ENCODE measurements around the gene PTPRA. TPM values are rescaled to one million over a fixed set of nuclear protein-coding genes. Genes with fewer than 3 reads are reported as not detected.
A peak's percentile ranks its signal among the peaks of the same experiment; 100 is the strongest.
"Not testable (repeated sequence)": the region's sequence is repeated elsewhere in the genome, so short reads cannot be mapped to it uniquely, and the experiment has no call there.

The PTPRA gene
- total and polyA plus RNA-seq, 5 donors from 2014 or later, result 26.2 to 103 (median 35.1) TPM

DNA sequence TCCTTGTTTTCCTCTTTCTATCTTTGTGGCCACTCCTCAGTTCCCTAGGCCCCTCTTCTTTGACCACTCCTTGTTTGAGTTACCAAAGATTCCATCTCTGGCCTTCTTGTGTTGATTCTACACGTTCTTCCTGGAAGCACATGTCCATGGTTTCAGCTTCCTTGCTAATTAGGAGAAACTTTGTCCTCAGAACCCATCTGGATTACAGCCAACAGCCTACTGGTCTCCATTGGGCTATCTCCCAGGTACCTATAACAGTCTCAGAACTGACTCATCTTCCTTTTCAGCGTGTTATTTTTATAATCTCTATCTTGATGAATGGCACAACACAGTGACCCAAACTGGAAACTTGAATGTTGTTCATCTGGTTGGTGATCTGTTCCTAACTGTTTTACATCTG lies 17.5 kb downstream of the PTPRA start:
- no peak overlapping the region for H3K4me3 ChIP-seq (ENCODE audit: low read depth, low read length)
- ATAC-seq (ENCODE audit: low read depth in 2 of 2) (no peak), DNase-seq (no peak)
- no peaks in the 10 kb centered on the region for H3K4me1 ChIP-seq (ENCODE audit: control insufficient read depth, insufficient read depth, low read length, poor library complexity, severe bottlenecking)
- peaks cover 0 to 2% of the 10 kb centered on the region in 2 experiments for H3K9me3 ChIP-seq (ENCODE audit: control insufficient read depth in 2 of 2, low read length in 2 of 2)
- H3K27me3 ChIP-seq (ENCODE audit: control insufficient read depth, insufficient read depth, low read length), result no peaks in the 10 kb centered on the region
- H3K27ac Mint-ChIP-seq, result peak overlapping the region in 2 of 3 donors; percentile 48 to 59
- H3K36me3 ChIP-seq (ENCODE audit: control insufficient read depth, insufficient read depth, low read length), result peaks cover 2% of the 10 kb centered on the region
- peak overlapping the region in 2 of 4 donors; percentile 8 to 27 for H3K4me3 Mint-ChIP-seq
- H3K27me3 Mint-ChIP-seq, result no peaks in the 10 kb centered on the region
- peaks cover 41 to 59% (median 45%) of the 10 kb centered on the region in 4 donors for H3K4me1 Mint-ChIP-seq
- peaks cover 21% of the 10 kb centered on the region for H3K36me3 Mint-ChIP-seq
- H3K9me3 Mint-ChIP-seq, result peaks cover 0 to 6% (median 1%) of the 10 kb centered on the region in 7 donors
- no peak overlapping the region for H3K27ac ChIP-seq (ENCODE audit: insufficient read depth, low read length, poor library complexity, severe bottlenecking)

DNA sequence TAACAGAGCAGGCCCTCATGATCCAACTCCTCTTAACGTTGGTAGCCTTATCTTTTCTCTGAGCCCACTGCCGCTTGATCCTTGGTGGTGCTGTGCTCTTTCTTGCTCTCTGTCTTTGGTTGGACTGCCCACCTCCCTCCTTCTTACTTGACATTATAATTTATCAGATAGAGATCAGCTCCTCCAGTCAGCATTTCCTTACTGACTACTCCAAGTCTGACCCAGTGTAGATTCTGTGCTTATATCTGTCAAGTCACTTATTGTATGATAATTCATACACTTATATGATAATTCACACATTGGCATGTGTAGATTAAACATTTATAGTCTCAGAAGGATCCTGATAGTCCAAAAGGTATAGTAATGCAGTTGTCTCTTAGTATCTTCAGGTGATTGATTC lies 18.1 kb downstream of the PTPRA start:
- DNase-seq (no peak), ATAC-seq (ENCODE audit: low read depth in 2 of 2) (no peak)
- H3K27ac Mint-ChIP-seq, result peak overlapping the region in 2 of 3 donors; percentile 48 to 59
- Histone ChIP-seq H3K4me3 (ENCODE audit: low read depth, low read length) (no peak overlapping the region), H3K9me3 (ENCODE audit: control insufficient read depth in 2 of 2, low read length in 2 of 2) (peaks cover 0 to 2% of the 10 kb centered on the region in 2 experiments), H3K36me3 (ENCODE audit: control insufficient read depth, insufficient read depth, low read length) (peaks cover 2% of the 10 kb centered on the region), H3K27me3 (ENCODE audit: control insufficient read depth, insufficient read depth, low read length) (no peaks in the 10 kb centered on the region), H3K27ac (ENCODE audit: insufficient read depth, low read length, poor library complexity, severe bottlenecking) (no peak overlapping the region), H3K4me1 (ENCODE audit: control insufficient read depth, insufficient read depth, low read length, poor library complexity, severe bottlenecking) (no peaks in the 10 kb centered on the region)
- peaks cover 23% of the 10 kb centered on the region for H3K36me3 Mint-ChIP-seq
- H3K4me3 Mint-ChIP-seq, result peak overlapping the region in 1 of 4 donors; percentile 8
- H3K4me1 Mint-ChIP-seq, result peaks cover 41 to 57% (median 45%) of the 10 kb centered on the region in 4 donors
- H3K9me3 Mint-ChIP-seq, result peaks cover 0 to 6% (median 1%) of the 10 kb centered on the region in 7 donors
- no peaks in the 10 kb centered on the region for H3K27me3 Mint-ChIP-seq

DNA sequence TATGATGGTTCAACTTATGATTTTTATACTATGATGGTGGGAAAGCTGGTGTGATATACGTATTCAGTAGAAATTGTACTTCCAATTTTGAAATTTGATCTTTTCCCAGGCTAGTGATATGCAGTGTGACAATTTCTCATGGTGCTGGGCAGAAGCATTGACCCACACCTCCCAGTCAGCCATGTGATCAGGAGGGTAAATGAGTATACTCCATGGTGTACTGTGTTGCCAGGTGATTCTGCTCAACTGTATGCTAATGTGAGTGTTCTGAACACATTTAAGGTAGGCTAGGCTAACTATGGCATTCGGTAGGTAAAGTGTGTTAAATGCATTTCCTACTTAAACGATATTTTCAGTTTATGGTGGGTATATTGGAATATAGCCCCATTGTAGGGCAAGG lies 19.1 kb downstream of the PTPRA start:
- no peak for ATAC-seq (ENCODE audit: low read depth in 2 of 2)
- Mint-ChIP-seq H3K4me3 (peak overlapping the region in 1 of 4 donors; percentile 18), H3K36me3 (peaks cover 30% of the 10 kb centered on the region), H3K9me3 (peaks cover 0 to 6% (median 2%) of the 10 kb centered on the region in 7 donors), H3K27ac (no peak overlapping the region), H3K4me1 (peaks cover 41 to 62% (median 47%) of the 10 kb centered on the region in 4 donors), H3K27me3 (no peaks in the 10 kb centered on the region)
- H3K36me3 ChIP-seq (ENCODE audit: control insufficient read depth, insufficient read depth, low read length), result peaks cover 2% of the 10 kb centered on the region
- H3K4me1 ChIP-seq (ENCODE audit: control insufficient read depth, insufficient read depth, low read length, poor library complexity, severe bottlenecking), result no peaks in the 10 kb centered on the region
- peaks cover 0 to 2% of the 10 kb centered on the region in 2 experiments for H3K9me3 ChIP-seq (ENCODE audit: control insufficient read depth in 2 of 2, low read length in 2 of 2)
- no peak overlapping the region for H3K4me3 ChIP-seq (ENCODE audit: low read depth, low read length)
- no peaks in the 10 kb centered on the region for H3K27me3 ChIP-seq (ENCODE audit: control insufficient read depth, insufficient read depth, low read length)
- no peak for DNase-seq
- no peak overlapping the region for H3K27ac ChIP-seq (ENCODE audit: insufficient read depth, low read length, poor library complexity, severe bottlenecking)

DNA sequence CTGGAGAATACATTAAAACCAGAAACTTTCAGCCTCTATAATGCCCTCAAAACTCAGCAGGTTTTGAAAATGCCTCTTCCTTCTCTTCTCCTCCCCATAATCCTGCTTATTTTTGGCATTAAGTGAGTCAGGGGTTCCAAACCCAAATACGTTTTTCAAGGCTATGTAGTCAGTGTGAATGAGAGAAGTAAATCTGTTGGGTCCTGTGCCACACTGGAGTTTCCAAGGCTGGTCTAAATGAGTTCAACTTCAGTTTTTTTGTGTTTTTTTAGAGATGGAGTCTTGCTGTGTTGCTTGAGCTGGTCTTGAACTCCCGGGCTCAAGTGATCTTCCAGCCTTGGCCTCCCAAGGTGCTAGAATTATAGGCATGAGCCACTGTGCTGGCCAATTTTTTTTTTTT lies 20.9 kb downstream of the PTPRA start:
- no peaks in the 10 kb centered on the region for H3K27me3 ChIP-seq (ENCODE audit: control insufficient read depth, insufficient read depth, low read length)
- peaks cover 30% of the 10 kb centered on the region for H3K36me3 Mint-ChIP-seq
- H3K4me1 ChIP-seq (ENCODE audit: control insufficient read depth, insufficient read depth, low read length, poor library complexity, severe bottlenecking), result no peaks in the 10 kb centered on the region
- H3K27ac Mint-ChIP-seq, result no peak overlapping the region
- no peaks in the 10 kb centered on the region for H3K27me3 Mint-ChIP-seq
- peaks cover 0 to 6% (median 2%) of the 10 kb centered on the region in 7 donors for H3K9me3 Mint-ChIP-seq
- ATAC-seq (ENCODE audit: low read depth in 2 of 2) (no peak), DNase-seq (no peak)
- H3K9me3 ChIP-seq (ENCODE audit: control insufficient read depth in 2 of 2, low read length in 2 of 2), result peaks cover 0 to 2% of the 10 kb centered on the region in 2 experiments
- H3K36me3 ChIP-seq (ENCODE audit: control insufficient read depth, insufficient read depth, low read length), result peaks cover 2% of the 10 kb centered on the region
- H3K27ac ChIP-seq (ENCODE audit: insufficient read depth, low read length, poor library complexity, severe bottlenecking), result peak overlapping the region; percentile 3
- no peak overlapping the region for H3K4me3 ChIP-seq (ENCODE audit: low read depth, low read length)
- H3K4me1 Mint-ChIP-seq, result peaks cover 35 to 56% (median 39%) of the 10 kb centered on the region in 4 donors
- H3K4me3 Mint-ChIP-seq, result no peak overlapping the region

DNA sequence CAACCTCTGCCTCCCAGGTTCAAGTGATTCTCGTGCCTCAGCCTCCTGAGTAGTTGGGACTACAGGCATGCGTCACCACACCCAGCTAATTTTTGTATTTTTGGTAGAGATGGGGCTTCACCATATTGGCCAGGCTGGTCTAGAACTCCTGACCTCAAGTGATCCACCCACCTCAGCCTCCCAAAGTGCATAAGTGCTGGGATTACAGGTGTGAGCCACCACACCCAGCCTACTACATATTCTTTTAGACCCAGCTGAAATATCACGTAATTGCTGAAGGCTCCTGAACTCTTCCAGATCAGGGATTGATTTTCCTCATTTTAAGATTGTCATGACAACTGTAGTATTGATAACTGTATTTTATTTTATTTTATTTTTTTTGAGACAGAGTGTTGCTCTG lies 21.9 kb downstream of the PTPRA start:
- H3K27me3 Mint-ChIP-seq; ATAC-seq (ENCODE audit: low read depth in 2 of 2): not testable (repeated sequence)
- peaks cover 35 to 56% (median 45%) of the 10 kb centered on the region in 4 donors for H3K4me1 Mint-ChIP-seq

DNA sequence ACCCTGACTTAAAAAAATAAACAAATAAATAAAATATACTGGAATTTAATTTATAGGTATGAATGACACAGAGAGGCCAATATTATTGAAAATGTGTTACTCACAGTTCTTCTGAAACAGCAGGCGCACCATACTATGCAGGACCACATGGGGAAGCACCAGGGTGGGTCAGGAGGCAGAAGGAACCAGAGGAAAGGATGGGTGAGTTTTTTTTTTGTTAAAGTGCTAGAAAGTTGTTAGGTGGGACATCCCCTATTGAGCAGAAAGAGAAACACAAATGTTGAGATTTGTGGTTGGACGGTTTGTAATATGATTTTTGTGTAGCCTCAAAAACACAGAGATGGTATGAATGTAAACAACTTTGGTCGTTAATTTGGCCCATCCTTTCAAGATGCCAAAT lies 26.0 kb downstream of the PTPRA start:
- no peaks in the 10 kb centered on the region for H3K27me3 ChIP-seq (ENCODE audit: control insufficient read depth, insufficient read depth, low read length)
- no peak overlapping the region for H3K27ac ChIP-seq (ENCODE audit: insufficient read depth, low read length, poor library complexity, severe bottlenecking)
- Mint-ChIP-seq H3K36me3 (peaks cover 11% of the 10 kb centered on the region), H3K27ac (peak overlapping the region in 1 of 3 donors; percentile 21), H3K9me3 (peaks cover 0 to 4% (median 1%) of the 10 kb centered on the region in 7 donors), H3K27me3 (no peaks in the 10 kb centered on the region), H3K4me3 (peak overlapping the region in 1 of 4 donors; percentile 51), H3K4me1 (peaks cover 22 to 62% (median 40%) of the 10 kb centered on the region in 4 donors)
- peaks cover 0 to 2% of the 10 kb centered on the region in 2 experiments for H3K9me3 ChIP-seq (ENCODE audit: control insufficient read depth in 2 of 2, low read length in 2 of 2)
- H3K36me3 ChIP-seq (ENCODE audit: control insufficient read depth, insufficient read depth, low read length), result no peaks in the 10 kb centered on the region
- ATAC-seq (ENCODE audit: low read depth in 2 of 2) (no peak), DNase-seq (no peak)
- peaks cover 13% of the 10 kb centered on the region for H3K4me1 ChIP-seq (ENCODE audit: control insufficient read depth, insufficient read depth, low read length, poor library complexity, severe bottlenecking)
- no peak overlapping the region for H3K4me3 ChIP-seq (ENCODE audit: low read depth, low read length)

More for the DNA sequence above, 21.9 kb downstream of the PTPRA start:
- peaks cover 29% of the 10 kb centered on the region for H3K36me3 Mint-ChIP-seq
- H3K27ac Mint-ChIP-seq; H3K27ac ChIP-seq (ENCODE audit: insufficient read depth, low read length, poor library complexity, severe bottlenecking); DNase-seq; H3K9me3 ChIP-seq (ENCODE audit: control insufficient read depth in 2 of 2, low read length in 2 of 2); H3K36me3 ChIP-seq (ENCODE audit: control insufficient read depth, insufficient read depth, low read length); H3K27me3 ChIP-seq (ENCODE audit: control insufficient read depth, insufficient read depth, low read length); H3K9me3 Mint-ChIP-seq; H3K4me3 Mint-ChIP-seq; H3K4me3 ChIP-seq (ENCODE audit: low read depth, low read length); H3K4me1 ChIP-seq (ENCODE audit: control insufficient read depth, insufficient read depth, low read length, poor library complexity, severe bottlenecking): not testable (repeated sequence)

DNA sequence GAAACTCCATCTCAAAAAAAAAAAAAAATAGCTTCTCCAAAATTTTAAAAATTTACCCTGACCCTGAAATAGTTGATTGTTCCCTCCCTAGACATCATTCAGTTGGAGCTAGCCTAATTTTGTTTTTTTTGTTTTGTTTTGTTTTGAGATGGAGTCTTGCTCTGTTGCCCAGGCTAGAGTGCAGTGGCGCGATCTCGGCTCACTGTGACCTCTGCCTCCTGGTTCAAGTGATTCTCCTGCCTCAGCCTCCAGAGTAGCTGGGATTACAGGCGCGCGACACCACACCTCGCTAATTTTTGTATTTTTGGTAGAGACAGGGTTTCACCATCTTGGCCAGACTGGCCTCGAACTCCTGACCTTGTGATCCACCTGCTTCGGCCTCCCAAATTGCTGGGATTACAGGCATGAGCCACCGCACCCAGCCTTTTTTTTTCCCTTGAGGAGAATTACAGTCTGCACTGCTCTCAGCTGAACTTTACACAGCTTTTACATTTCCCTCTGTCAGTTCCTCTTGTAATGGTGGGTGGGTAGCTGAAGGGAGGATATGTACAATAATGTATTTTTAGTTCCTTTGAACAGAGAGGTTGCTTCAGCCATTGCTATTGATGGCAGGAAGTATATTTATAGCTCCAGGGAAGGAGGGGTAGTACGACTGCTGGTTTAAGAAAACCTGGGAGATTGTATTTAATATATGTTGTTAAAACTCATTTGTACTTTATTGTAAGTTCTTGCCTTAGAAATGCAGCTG lies 27.7 kb downstream of the PTPRA start:
- Histone ChIP-seq H3K27ac (ENCODE audit: insufficient read depth, low read length, poor library complexity, severe bottlenecking) (no peak overlapping the region), H3K4me1 (ENCODE audit: control insufficient read depth, insufficient read depth, low read length, poor library complexity, severe bottlenecking) (peaks cover 13% of the 10 kb centered on the region), H3K4me3 (ENCODE audit: low read depth, low read length) (no peak overlapping the region), H3K9me3 (ENCODE audit: control insufficient read depth in 2 of 2, low read length in 2 of 2) (no peaks in the 10 kb centered on the region), H3K27me3 (ENCODE audit: control insufficient read depth, insufficient read depth, low read length) (no peaks in the 10 kb centered on the region), H3K36me3 (ENCODE audit: control insufficient read depth, insufficient read depth, low read length) (no peaks in the 10 kb centered on the region)
- peaks cover 9% of the 10 kb centered on the region for H3K36me3 Mint-ChIP-seq
- ATAC-seq (ENCODE audit: low read depth in 2 of 2) (peak; percentile 47 to 62), DNase-seq (peak in 2 of 3 donors; percentile 16 to 39)
- peaks cover 0 to 2% (median 0%) of the 10 kb centered on the region in 7 donors for H3K9me3 Mint-ChIP-seq
- H3K4me3 Mint-ChIP-seq, result peak overlapping the region in 2 of 4 donors; percentile 38 to 76
- peaks cover 30 to 69% (median 48%) of the 10 kb centered on the region in 4 donors for H3K4me1 Mint-ChIP-seq
- H3K27ac Mint-ChIP-seq, result peak overlapping the region in 2 of 3 donors; percentile 32 to 82
- H3K27me3 Mint-ChIP-seq, result no peaks in the 10 kb centered on the region

All from CD4-positive, CD25-positive, alpha-beta regulatory T cell (primary cell).